Transverse colon (tissue), 4 donors: ENCODE measurements around the gene TJP2. TPM values are rescaled to one million over a fixed set of nuclear protein-coding genes. Genes with fewer than 3 reads are reported as not detected.

ENCODE experiments used
- DNase-seq: peaks from one replicate; pipeline ENCODE4 v3.0.0-alpha.2; 2019
- H3K27ac ChIP-seq, 4 donors: fragments of 200-600 bp; sonication (generic); 2 replicates each; pipeline ENCODE4 v1.5.1; 2016 to 2018; ENCODE audit warnings: inconsistent platforms in 4 of 4
- H3K27me3 ChIP-seq: fragments of 200-600 bp; sonication (generic); 2 replicates; pipeline ENCODE4 v1.5.1; 2017; ENCODE audit warnings: inconsistent platforms
- H3K36me3 ChIP-seq, 4 donors: fragments of 200-600 bp; sonication (generic); 2 replicates each; pipeline ENCODE4 v1.5.1; 2017 to 2019; ENCODE audit warnings: inconsistent platforms in 4 of 4
- H3K4me1 ChIP-seq, 4 donors: fragments of 200-600 bp; sonication (generic); 2 replicates each; pipeline ENCODE4 v1.5.1; 2017 to 2020; ENCODE audit warnings: inconsistent platforms in 4 of 4
- H3K4me3 ChIP-seq, 4 donors: fragments of 200-600 bp; sonication (generic); 1 replicate in 1 of 4; 2 replicates in 3 of 4; pipeline versions ENCODE4 v1.5.1 to v1.6.1; 2017 to 2019; ENCODE audit warnings: inconsistent platforms in 4 of 4
- H3K9me3 ChIP-seq, 2 donors: fragments of 200-600 bp; sonication (generic); 2 replicates each; pipeline ENCODE4 v1.5.1; 2017 to 2019; ENCODE audit warnings: inconsistent platforms in 2 of 2
- EP300 ChIP-seq: sonication (generic); formaldehyde crosslinking; IDR thresholded peaks from one replicate; pipeline ENCODE4 v1.6.1; 2017; ENCODE audit warnings: antibody characterized with exemption, low read depth
- POLR2A ChIP-seq: fragments of 450-650 bp; IDR thresholded peaks from one replicate; pipeline ENCODE4 v1.6.1; 2016; ENCODE audit warnings: antibody characterized with exemption, mild to moderate bottlenecking, moderate library complexity
- POLR2AphosphoS5 ChIP-seq, 3 donors: sonication (generic); formaldehyde crosslinking; IDR thresholded peaks; one replicate each; pipeline ENCODE4 v1.6.1; 2016; ENCODE audit warnings: antibody characterized with exemption in 3 of 3
- WGBS, 2 donors: methylation state at CpG; one replicate each; pipeline ENCODE4 v1.1.5; 2018; ENCODE audit warnings: low coverage in 1 of 2; 5-methylcytosine and 5-hydroxymethylcytosine counted together
- in situ Hi-C, 4 donors: fragments of 200-750 bp; cut with MboI; loops; one replicate each; pipeline versions ENCODE4 v1.15.0 to v1.15.1; 2017; ENCODE audit warnings: low sequenced_read_pairs in 3 of 4, low pct_ligation_motif_present in 1 of 4, low pct_unique_long_range_greater_than_20kb in 1 of 4
- intact Hi-C: fragments of 100-400 bp; cut with DNase I; formaldehyde crosslinking; loops from one replicate; pipeline ENCODE4 v1.15.1; 2023; ENCODE audit warnings: low total_unique reads
- total RNA-seq, 4 donors: library from RNA; depleted of rRNA; stranded (reverse); fragments of >200 nt; gene quantifications; one replicate each; pipeline ENCODE4 v1.1.0, GENCODE V29; 2016
- TF ChIP-seq, protein P1 (sequence below), 5 experiments: fragments of 200-600 bp in 3 of 5; fragments of 450-650 bp in 2 of 5; sonication (generic) in 3 of 5; IDR thresholded peaks; 1 replicate in 2 of 5; 2 replicates in 3 of 5; pipeline ENCODE4 v1.5.1; 2016 to 2017; ENCODE audit warnings: antibody characterized with exemption in 5 of 5, inconsistent platforms in 3 of 5, mild to moderate bottlenecking in 2 of 5, moderate library complexity in 1 of 5

TJP2 gene
- 100 to 1,000 TPM; 128 to 282 (median 202) TPM for total RNA-seq

DNA sequence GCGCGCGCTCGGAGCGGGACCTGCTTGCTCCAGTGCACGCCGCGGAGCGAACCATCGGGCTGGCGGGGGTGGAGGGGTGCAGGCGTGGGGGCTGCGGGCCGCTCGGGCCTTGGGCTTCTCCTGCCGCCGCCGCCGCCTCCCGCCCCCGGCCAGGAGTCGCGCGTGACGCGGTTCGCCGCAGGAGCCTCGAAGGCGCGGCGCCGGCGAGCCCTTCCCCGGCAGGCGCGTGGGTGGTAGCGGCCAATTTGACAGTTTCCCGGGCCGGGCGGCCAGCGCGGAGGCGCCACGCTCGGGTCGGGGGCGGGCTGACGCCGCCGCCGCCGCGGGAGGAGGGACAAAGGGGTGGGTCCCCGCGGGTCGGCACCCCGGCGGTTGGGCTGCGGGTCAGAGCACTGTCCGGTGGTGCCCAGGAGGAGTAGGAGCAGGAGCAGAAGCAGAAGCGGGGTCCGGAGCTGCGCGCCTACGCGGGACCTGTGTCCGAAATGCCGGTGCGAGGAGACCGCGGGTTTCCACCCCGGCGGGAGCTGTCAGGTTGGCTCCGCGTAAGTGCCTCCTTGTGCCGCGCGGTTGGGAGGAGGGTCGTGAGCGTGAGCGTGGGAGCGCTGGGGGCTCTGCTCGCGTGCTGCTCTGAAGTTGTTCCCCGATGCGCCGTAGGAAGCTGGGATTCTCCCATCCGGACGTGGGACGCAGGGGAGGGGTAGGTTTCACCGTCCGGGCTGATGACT is at the start of gene TJP2:
Gene TJP2, plus strand, starts transcription at position 387 of the 725 bp plus-strand sequence. Its CDS starts 96 bp downstream, at position 483.
- TF ChIP-seq POLR2AphosphoS5 (IDR thresholded peaks at IDR 0.05) (peak in 1 of 3 donors; percentile 13), EP300 (no peak)
- DNase-seq = peak; percentile 30
- H3K36me3 ChIP-seq = no peaks in the 10 kb centered on the region
- in situ Hi-C loops (no loop called here), intact Hi-C loops (no loop called here)
- 47 to 55% methylated on average over 4 to 84 of the region's 93 CpGs for WGBS, 2 donors
- peaks cover 0 to 42% (median 17%) of the 10 kb centered on the region in 4 donors for H3K4me1 ChIP-seq
- no peaks in the 10 kb centered on the region for H3K27me3 ChIP-seq
- no peaks in the 10 kb centered on the region for H3K9me3 ChIP-seq
- H3K4me3 ChIP-seq = peak within 1 kb of the TSS; percentile 38 to 57 (median 44)
- H3K27ac ChIP-seq = peak within 1 kb of the TSS; percentile 44 to 79 (median 66)

- WGBS, 2 donors = 75% methylated on average over 6 to 16 of the region's 16 CpGs
- Histone ChIP-seq H3K9me3 (no peaks in the 10 kb centered on the region), H3K4me1 (peaks cover 8 to 36% (median 22%) of the 10 kb centered on the region in 4 donors), H3K36me3 (no peaks in the 10 kb centered on the region), H3K4me3 (no peak overlapping the region), H3K27ac (peak overlapping the region; percentile 14 to 61 (median 34)), H3K27me3 (no peaks in the 10 kb centered on the region)
- intact Hi-C loops (no loop called here), in situ Hi-C loops (no loop called here)
- no peak for DNase-seq
- TF ChIP-seq, protein P1, sequence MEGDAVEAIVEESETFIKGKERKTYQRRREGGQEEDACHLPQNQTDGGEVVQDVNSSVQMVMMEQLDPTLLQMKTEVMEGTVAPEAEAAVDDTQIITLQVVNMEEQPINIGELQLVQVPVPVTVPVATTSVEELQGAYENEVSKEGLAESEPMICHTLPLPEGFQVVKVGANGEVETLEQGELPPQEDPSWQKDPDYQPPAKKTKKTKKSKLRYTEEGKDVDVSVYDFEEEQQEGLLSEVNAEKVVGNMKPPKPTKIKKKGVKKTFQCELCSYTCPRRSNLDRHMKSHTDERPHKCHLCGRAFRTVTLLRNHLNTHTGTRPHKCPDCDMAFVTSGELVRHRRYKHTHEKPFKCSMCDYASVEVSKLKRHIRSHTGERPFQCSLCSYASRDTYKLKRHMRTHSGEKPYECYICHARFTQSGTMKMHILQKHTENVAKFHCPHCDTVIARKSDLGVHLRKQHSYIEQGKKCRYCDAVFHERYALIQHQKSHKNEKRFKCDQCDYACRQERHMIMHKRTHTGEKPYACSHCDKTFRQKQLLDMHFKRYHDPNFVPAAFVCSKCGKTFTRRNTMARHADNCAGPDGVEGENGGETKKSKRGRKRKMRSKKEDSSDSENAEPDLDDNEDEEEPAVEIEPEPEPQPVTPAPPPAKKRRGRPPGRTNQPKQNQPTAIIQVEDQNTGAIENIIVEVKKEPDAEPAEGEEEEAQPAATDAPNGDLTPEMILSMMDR (IDR thresholded peaks at IDR 0.05) = no peak
- TF ChIP-seq EP300 (no peak), POLR2AphosphoS5 (IDR thresholded peaks at IDR 0.05) (no peak), POLR2A (no peak)
Measured at GRCh38 chr9:69130456-69131441, 43.3 kb upstream of the TJP2 start.

DNA sequence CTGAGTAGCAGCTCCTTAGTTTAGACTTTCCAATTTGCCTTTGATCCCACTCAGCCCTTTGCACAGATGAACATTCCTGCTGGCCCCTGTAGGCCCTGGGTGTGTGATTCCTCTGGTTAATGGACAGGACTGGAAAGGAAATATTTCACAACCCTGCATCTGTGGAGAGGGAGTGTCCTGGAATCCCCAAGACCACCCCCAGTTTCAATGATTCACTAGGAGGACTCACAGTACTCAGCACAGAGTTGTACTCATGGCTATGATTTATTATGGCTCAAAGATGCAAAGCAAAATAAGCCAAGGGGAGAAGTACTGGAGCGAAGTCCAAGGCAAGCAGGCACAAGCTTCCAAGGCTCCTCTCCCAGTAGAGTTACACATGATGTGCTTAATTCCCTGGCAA is 42.4 kb upstream of the TJP2 start:
- Histone ChIP-seq H3K9me3 (no peaks in the 10 kb centered on the region), H3K36me3 (no peaks in the 10 kb centered on the region), H3K27me3 (no peaks in the 10 kb centered on the region), H3K4me1 (peaks cover 8 to 36% (median 22%) of the 10 kb centered on the region in 4 donors), H3K4me3 (no peak overlapping the region), H3K27ac (peak overlapping the region; percentile 14 to 61 (median 35))
- TF ChIP-seq POLR2A (no peak), POLR2AphosphoS5 (IDR thresholded peaks at IDR 0.05) (peak in 2 of 3 donors; percentile 35 to 44)
- intact Hi-C loops = no loop called here
- in situ Hi-C loops = no loop called here
- WGBS, 2 donors = 74% methylated on average over 1 of the region's 1 CpG; no CpG with 5 or more reads in 1 of the 2 donors
- no peak for DNase-seq

DNA sequence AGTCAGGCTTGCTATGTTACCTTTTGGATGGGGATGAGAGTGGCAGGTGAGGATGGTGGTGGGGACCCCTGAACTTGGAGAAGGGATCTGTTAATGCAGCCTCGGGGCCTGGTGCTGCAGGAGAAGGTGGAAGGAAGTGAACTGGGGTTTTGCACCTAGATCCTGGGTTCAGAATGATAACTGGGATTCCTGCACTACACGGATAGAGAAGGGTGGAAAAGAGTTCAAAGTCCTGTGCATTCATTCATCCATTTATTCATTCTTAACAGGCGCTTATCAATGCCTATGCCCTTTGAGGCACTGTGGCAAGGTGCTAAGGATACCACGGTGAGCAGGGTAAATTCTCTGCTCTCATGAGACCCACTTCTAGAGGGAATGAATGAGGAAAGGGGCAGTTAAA is 41.7 kb upstream of the TJP2 start:
- Histone ChIP-seq H3K9me3 (no peaks in the 10 kb centered on the region), H3K4me3 (no peak overlapping the region), H3K27ac (peak overlapping the region; percentile 14 to 41 (median 22)), H3K4me1 (peaks cover 8 to 36% (median 22%) of the 10 kb centered on the region in 4 donors), H3K36me3 (no peaks in the 10 kb centered on the region), H3K27me3 (no peaks in the 10 kb centered on the region)
- TF ChIP-seq POLR2A (no peak), POLR2AphosphoS5 (IDR thresholded peaks at IDR 0.05) (no peak), EP300 (no peak)
- TF ChIP-seq, protein P1 (IDR thresholded peaks at IDR 0.05) = no peak
- intact Hi-C loops = no loop called here
- WGBS, 2 donors = 68 to 73% methylated on average over 3 to 4 of the region's 4 CpGs
- no peak for DNase-seq
- in situ Hi-C loops = no loop called here
